K562 (cell line): ENCODE results near the gene COL15A1. TPM values are rescaled to one million over a fixed set of nuclear protein-coding genes. Genes with fewer than 3 reads are reported as not detected.

Source experiments
- ATF1 ChIP-seq, 2 experiments: fragments of 450-650 bp in 1 of 2; IDR thresholded peaks; 2 replicates each; pipeline ENCODE4 v1.6.1; 2016; ENCODE audit warnings: missing compliant biosample characterization in 1 of 2, missing genetic modification characterization in 1 of 2
- BHLHE40 ChIP-seq: IDR thresholded peaks from 2 replicates; pipeline ENCODE4 v1.6.1; 2011; ENCODE audit warnings: low read length, improper control_type of control experiment
- CBFA2T3 ChIP-seq: fragments of 450-650 bp; IDR thresholded peaks from 2 replicates; pipeline ENCODE4 v1.6.1; 2017
- ELF1 ChIP-seq: fragments of 200-800 bp; sonication (Bioruptor generic); IDR thresholded peaks from 2 replicates; pipeline ENCODE4 v1.6.1; 2016; ENCODE audit warnings: missing genetic modification characterization, missing compliant biosample characterization
- ELF4 ChIP-seq: fragments of 450-650 bp; formaldehyde crosslinking; IDR thresholded peaks from 2 replicates; pipeline ENCODE4 v1.4.0; 2022; ENCODE audit warnings: missing genetic modification characterization
- FIP1L1 ChIP-seq: fragments of 200-400 bp; formaldehyde crosslinking; IDR thresholded peaks from 2 replicates; pipeline ENCODE4 v1.6.1; 2018; ENCODE audit warnings: mild to moderate bottlenecking, low read depth, low read length; ENCODE audit not compliant: poor library complexity, severe bottlenecking
- GTF2F1 ChIP-seq: IDR thresholded peaks from 2 replicates; pipeline ENCODE4 v1.6.1; 2011; ENCODE audit warnings: low read depth, low read length, improper control_type of control experiment
- HNRNPUL1 ChIP-seq: fragments of 200-400 bp; formaldehyde crosslinking; IDR thresholded peaks from 2 replicates; pipeline ENCODE4 v1.6.1; 2017; ENCODE audit warnings: low read length
- PCBP1 ChIP-seq: fragments of 200-400 bp; formaldehyde crosslinking; IDR thresholded peaks from 2 replicates; pipeline ENCODE4 v1.6.1; 2018; ENCODE audit warnings: mild to moderate bottlenecking, low read depth, low read length; ENCODE audit not compliant: poor library complexity, severe bottlenecking
- PHTF2 ChIP-seq: fragments of 250-450 bp; sonication (Bioruptor Pico); IDR thresholded peaks from 2 replicates; pipeline ENCODE4 v1.5.0; 2021; ENCODE audit warnings: mild to moderate bottlenecking
- PRPF4 ChIP-seq: fragments of 200-400 bp; formaldehyde crosslinking; IDR thresholded peaks from one replicate; pipeline ENCODE4 v1.6.1; 2017; ENCODE audit warnings: low read length, low read depth, mild to moderate bottlenecking; ENCODE audit not compliant: insufficient read depth, poor library complexity, severe bottlenecking
- RBM25 ChIP-seq: fragments of 200-400 bp; formaldehyde crosslinking; IDR thresholded peaks from 2 replicates; pipeline ENCODE4 v1.6.1; 2018; ENCODE audit warnings: low read length, low read depth, moderate library complexity; ENCODE audit not compliant: severe bottlenecking
- SIRT6 ChIP-seq: IDR thresholded peaks from one replicate; pipeline ENCODE4 v1.6.1; 2012; ENCODE audit warnings: low read depth, mild to moderate bottlenecking, control low read depth, inconsistent platforms, low read length, moderate library complexity
- STAT5B ChIP-seq: fragments of 250-450 bp; sonication (Bioruptor Pico); IDR thresholded peaks from 2 replicates; pipeline ENCODE4 v1.8.0; 2021; ENCODE audit warnings: mild to moderate bottlenecking, inconsistent platforms
- TEAD1 ChIP-seq, 2 experiments: fragments of 450-650 bp in 1 of 2; sonication (generic) in 1 of 2; formaldehyde crosslinking; IDR thresholded peaks; 2 replicates each; pipeline versions ENCODE4 v1.4.0 to v1.8.0; 2020 to 2022; ENCODE audit warnings: mild to moderate bottlenecking in 2 of 2, missing genetic modification reagents in 1 of 2
- ZBED1 ChIP-seq: IDR thresholded peaks from 2 replicates; pipeline ENCODE4 v1.6.1; 2014
- ZBTB12 ChIP-seq: fragments of 250-450 bp; sonication (Bioruptor Pico); IDR thresholded peaks from 2 replicates; pipeline ENCODE4 v1.4.0; 2020
- ZFP1 ChIP-seq: fragments of 450-650 bp; formaldehyde crosslinking; IDR thresholded peaks from 2 replicates; pipeline ENCODE4 v1.4.0; 2020; ENCODE audit warnings: mild to moderate bottlenecking, mixed read lengths
- ZKSCAN1 ChIP-seq: fragments of 150-350 bp; IDR thresholded peaks from 2 replicates; pipeline ENCODE4 v1.6.1; 2016; ENCODE audit warnings: low read depth, low read length
- ZKSCAN8 ChIP-seq: fragments of 200-800 bp; sonication (Bioruptor generic); IDR thresholded peaks from 2 replicates; pipeline ENCODE4 v1.6.1; 2016; ENCODE audit warnings: missing genetic modification characterization, missing compliant biosample characterization
- ZNF766 ChIP-seq: fragments of 200-800 bp; sonication (Bioruptor generic); conservative IDR thresholded peaks from 2 replicates; pipeline ENCODE4 v1.6.1; 2016; ENCODE audit warnings: missing genetic modification characterization, missing compliant biosample characterization
- polyA plus RNA-seq, 8 experiments: library from polyadenylated mRNA; depleted of rRNA in 4 of 8; stranded (reverse) in 5 of 8; unstranded in 3 of 8; fragments of >200 nt; fragmentation: Nextera tagmentation in 2 of 8; fragmentation: Illumina TruSeq in 1 of 8; extraction: Ambion mirVana in 2 of 8; extraction: Trizol in 1 of 8; gene quantifications; 2 replicates each; pipeline versions ENCODE4 v1.2.1 to v1.2.3, GENCODE V29; 2011 to 2014; ENCODE audit warnings: inconsistent platforms in 1 of 8, missing spikeins in 1 of 8
- total RNA-seq, 7 experiments: library from RNA; depleted of rRNA in 6 of 7; stranded (reverse); fragments of >200 nt in 6 of 7; fragmentation: Illumina TruSeq in 2 of 7; extraction: Trizol in 2 of 7; gene quantifications; 2 replicates each; pipeline versions ENCODE4 v1.2.1 to v1.2.3, GENCODE V29; 2011 to 2021; ENCODE audit warnings: low replicate concordance in 1 of 7
- TF ChIP-seq, protein P1 (sequence below), 2 experiments: fragments of 200-800 bp in 1 of 2; sonication (Bioruptor generic) in 1 of 2; sonication (generic) in 1 of 2; formaldehyde crosslinking in 1 of 2; IDR thresholded peaks in 1 of 2; conservative IDR thresholded peaks in 1 of 2; 2 replicates each; pipeline versions ENCODE4 v1.5.0 to v1.6.1; 2016 to 2020; ENCODE audit warnings: missing compliant biosample characterization in 1 of 2, missing genetic modification characterization in 1 of 2, missing genetic modification reagents in 1 of 2
- TF ChIP-seq, protein P2 (sequence below): IDR thresholded peaks from 2 replicates; pipeline ENCODE4 v1.6.1; 2011; ENCODE audit not compliant: insufficient read length; ENCODE audit errors: extremely low read depth
- TF ChIP-seq, protein P3 (sequence below): sonication (generic); formaldehyde crosslinking; IDR thresholded peaks from 2 replicates; pipeline ENCODE4 v1.8.1; 2023; ENCODE audit warnings: mild to moderate bottlenecking, missing genetic modification reagents, moderate library complexity

Gene COL15A1
- total and polyA plus RNA-seq, 9 of the 15 experiments (the other 6 are each of a cell fraction or from before 2014, with no cell fraction given), result 0.46 to 5.1 (median 2.6) TPM

GRCh38 chr9:99073985-99074901 lies 130.5 kb downstream of the COL15A1 start (continued):
- no peak for TF ChIP-seq BHLHE40
- TF ChIP-seq SIRT6, result no peak
- TF ChIP-seq CBFA2T3, result no peak
- TF ChIP-seq, protein P1, sequence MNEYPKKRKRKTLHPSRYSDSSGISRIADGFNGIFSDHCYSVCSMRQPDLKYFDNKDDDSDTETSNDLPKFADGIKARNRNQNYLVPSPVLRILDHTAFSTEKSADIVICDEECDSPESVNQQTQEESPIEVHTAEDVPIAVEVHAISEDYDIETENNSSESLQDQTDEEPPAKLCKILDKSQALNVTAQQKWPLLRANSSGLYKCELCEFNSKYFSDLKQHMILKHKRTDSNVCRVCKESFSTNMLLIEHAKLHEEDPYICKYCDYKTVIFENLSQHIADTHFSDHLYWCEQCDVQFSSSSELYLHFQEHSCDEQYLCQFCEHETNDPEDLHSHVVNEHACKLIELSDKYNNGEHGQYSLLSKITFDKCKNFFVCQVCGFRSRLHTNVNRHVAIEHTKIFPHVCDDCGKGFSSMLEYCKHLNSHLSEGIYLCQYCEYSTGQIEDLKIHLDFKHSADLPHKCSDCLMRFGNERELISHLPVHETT (CRISPR knock-in tag; conservative IDR thresholded peaks at IDR 0.05 in 1 of 2, IDR thresholded peaks at IDR 0.05 in 1 of 2), result peak in 1 of 2 experiments; percentile 86; a peak in 2 of 4 replicates
- no peak for TF ChIP-seq HNRNPUL1
- no peak for TF ChIP-seq PCBP1
- TF ChIP-seq TEAD1 (CRISPR knock-in tag; IDR thresholded peaks at IDR 0.05), result peak in 1 of 2 experiments; percentile 21; a peak in 2 of 4 replicates
- peak; percentile 7; the same call in 1 of the 2 replicates for TF ChIP-seq ELF4
- peak; percentile 54; the same call in 1 of the 2 replicates for TF ChIP-seq ZKSCAN8 (CRISPR knock-in tag)
- TF ChIP-seq PHTF2 (CRISPR knock-in tag), result no peak
- TF ChIP-seq, protein P2, sequence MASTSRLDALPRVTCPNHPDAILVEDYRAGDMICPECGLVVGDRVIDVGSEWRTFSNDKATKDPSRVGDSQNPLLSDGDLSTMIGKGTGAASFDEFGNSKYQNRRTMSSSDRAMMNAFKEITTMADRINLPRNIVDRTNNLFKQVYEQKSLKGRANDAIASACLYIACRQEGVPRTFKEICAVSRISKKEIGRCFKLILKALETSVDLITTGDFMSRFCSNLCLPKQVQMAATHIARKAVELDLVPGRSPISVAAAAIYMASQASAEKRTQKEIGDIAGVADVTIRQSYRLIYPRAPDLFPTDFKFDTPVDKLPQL, result peak; percentile 80
- TF ChIP-seq ZBTB12 (CRISPR knock-in tag), result peak; percentile 65
- TF ChIP-seq ATF1 (CRISPR knock-in tag; IDR thresholded peaks at IDR 0.05), result no peak
- peak; percentile 94 for TF ChIP-seq ATF1 (tag; IDR thresholded peaks at IDR 0.05)
- TF ChIP-seq FIP1L1, result peak; percentile 29
- TF ChIP-seq STAT5B (CRISPR knock-in tag), result no peak
- TF ChIP-seq ELF1 (tag), result peak; percentile 55
- TF ChIP-seq ZFP1, result peak; percentile 68
- TF ChIP-seq ZKSCAN1, result no peak
- TF ChIP-seq PRPF4, result no peak
- peak; percentile 76; the same call in 1 of the 2 replicates for TF ChIP-seq ZBED1
- TF ChIP-seq ZNF766 (CRISPR knock-in tag), result peak; percentile 85
- peak; percentile 88 for TF ChIP-seq GTF2F1
- TF ChIP-seq, protein P3, sequence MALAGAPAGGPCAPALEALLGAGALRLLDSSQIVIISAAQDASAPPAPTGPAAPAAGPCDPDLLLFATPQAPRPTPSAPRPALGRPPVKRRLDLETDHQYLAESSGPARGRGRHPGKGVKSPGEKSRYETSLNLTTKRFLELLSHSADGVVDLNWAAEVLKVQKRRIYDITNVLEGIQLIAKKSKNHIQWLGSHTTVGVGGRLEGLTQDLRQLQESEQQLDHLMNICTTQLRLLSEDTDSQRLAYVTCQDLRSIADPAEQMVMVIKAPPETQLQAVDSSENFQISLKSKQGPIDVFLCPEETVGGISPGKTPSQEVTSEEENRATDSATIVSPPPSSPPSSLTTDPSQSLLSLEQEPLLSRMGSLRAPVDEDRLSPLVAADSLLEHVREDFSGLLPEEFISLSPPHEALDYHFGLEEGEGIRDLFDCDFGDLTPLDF (CRISPR knock-in tag), result no peak; the same call in 1 of the 2 replicates
- TF ChIP-seq RBM25, result no peak
